A549 (cell line): ENCODE measurements around the gene MGAT4D. TPM values are rescaled to one million over a fixed set of nuclear protein-coding genes. Genes with fewer than 3 reads are reported as not detected.

Source experiments
- ATAC-seq, 2 experiments: fragments of 200-7000 bp in 1 of 2; fragments of >200 bp in 1 of 2; cut with Nextera tagmentation in 1 of 2; cut with Tn5 transposase in 1 of 2; 3 replicates each; pipeline versions ENCODE4 v1.8.0 to v1.9.1; 2018 to 2020; ENCODE audit warnings: mild to moderate bottlenecking in 1 of 2, moderate library complexity in 1 of 2
- CTCF ChIA-PET: fragments of 300-600 bp; sonication (Branson Sonifier 250); formaldehyde crosslinking; extraction: SDS; loops from one replicate; lab custom pipeline; 2021; ENCODE audit warnings: antibody characterized with exemption, inconsistent platforms; lab: Yijun Ruan, JAX
- POLR2A ChIA-PET: fragments of 350-600 bp; formaldehyde crosslinking; extraction: SDS; loops from one replicate; lab custom pipeline; 2021; ENCODE audit warnings: antibody characterized with exemption, inconsistent platforms; lab: Yijun Ruan, JAX
- DNase-seq, 2 experiments: peaks; one replicate each; pipeline versions ENCODE4 v3.0.0 to v3.0.0-alpha.2; 2011 to 2016; ENCODE audit warnings: low read depth in 1 of 2, low spot score in 1 of 2
- FAIRE-seq: peaks from 2 replicates; lab custom pipeline; 2011; peaks lifted over from hg19 to GRCh38; lab: Jason Lieb, UNC
- H3K27ac ChIP-seq, 2 experiments: fragments of >200 bp; sonication (Bioruptor Twin); formaldehyde crosslinking; 3 replicates each; pipeline ENCODE4 v1.5.1; 2016 to 2017
- H3K4me1 ChIP-seq: fragments of >200 bp; sonication (Bioruptor Twin); formaldehyde crosslinking; 3 replicates; pipeline ENCODE4 v1.6.1; 2016
- H3K4me2 ChIP-seq: fragments of >200 bp; sonication (Bioruptor Twin); formaldehyde crosslinking; 3 replicates; pipeline ENCODE4 v1.6.1; 2016
- H3K4me3 ChIP-seq: fragments of >200 bp; sonication (Bioruptor Twin); formaldehyde crosslinking; 3 replicates; pipeline ENCODE4 v1.5.1; 2016
- H3K9me3 ChIP-seq: fragments of >200 bp; sonication (Bioruptor Twin); formaldehyde crosslinking; 3 replicates; pipeline ENCODE4 v1.6.1; 2016
- CBX8 ChIP-seq: fragments of 200-600 bp; sonication (generic); IDR thresholded peaks from 2 replicates; pipeline ENCODE4 v1.6.1; 2016
- CHD2 ChIP-seq: fragments of 150-350 bp; IDR thresholded peaks from 2 replicates; pipeline ENCODE4 v1.6.1; 2014; ENCODE audit warnings: low read length; ENCODE audit not compliant: partially characterized antibody
- EHF ChIP-seq: fragments of 250-450 bp; sonication (Bioruptor Pico); IDR thresholded peaks from 2 replicates; pipeline ENCODE4 v1.5.0; 2020; ENCODE audit warnings: mild to moderate bottlenecking
- EHMT2 ChIP-seq: fragments of 200-600 bp; sonication (generic); IDR thresholded peaks from 2 replicates; pipeline ENCODE4 v1.6.1; 2016; ENCODE audit warnings: antibody characterized with exemption, low read depth, mild to moderate bottlenecking, moderate library complexity
- ESRRA ChIP-seq: fragments of 150-350 bp; IDR thresholded peaks from 2 replicates; pipeline ENCODE4 v1.6.1; 2014; ENCODE audit warnings: mild to moderate bottlenecking, low read length, borderline replicate concordance
- FOSL2 ChIP-seq, 2 experiments: fragments of 450-650 bp in 1 of 2; fragments of >200 bp in 1 of 2; sonication (Bioruptor Twin) in 1 of 2; formaldehyde crosslinking; IDR thresholded peaks; 2 replicates each; pipeline versions ENCODE4 v1.5.0 to v1.6.1; 2016 to 2020; ENCODE audit warnings: mild to moderate bottlenecking in 1 of 2, moderate library complexity in 1 of 2
- HOXB13 ChIP-seq: fragments of 250-450 bp; sonication (Bioruptor Pico); IDR thresholded peaks from 2 replicates; pipeline ENCODE4 v1.5.0; 2020; ENCODE audit warnings: low read depth, mild to moderate bottlenecking, moderate library complexity
- HOXB5 ChIP-seq: fragments of 250-450 bp; sonication (Bioruptor Pico); IDR thresholded peaks from 2 replicates; pipeline ENCODE4 v1.5.0; 2020; ENCODE audit warnings: mild to moderate bottlenecking, moderate library complexity
- JUNB ChIP-seq: fragments of >200 bp; sonication (Bioruptor Twin); formaldehyde crosslinking; IDR thresholded peaks from 2 replicates; pipeline ENCODE4 v1.6.1; 2016
- MAFK ChIP-seq: fragments of 450-650 bp; IDR thresholded peaks from 2 replicates; pipeline ENCODE4 v1.6.1; 2014; ENCODE audit not compliant: partially characterized antibody
- MAZ ChIP-seq: fragments of 150-350 bp; IDR thresholded peaks from 2 replicates; pipeline ENCODE4 v1.6.1; 2014; ENCODE audit warnings: antibody characterized with exemption, low read depth, low read length, borderline replicate concordance
- PHF8 ChIP-seq: fragments of 200-600 bp; sonication (generic); IDR thresholded peaks from 2 replicates; pipeline ENCODE4 v1.6.1; 2016; ENCODE audit warnings: low read depth, mild to moderate bottlenecking, antibody characterized with exemption, moderate library complexity, borderline replicate concordance
- RAD21 ChIP-seq, 2 experiments: fragments of >200 bp in 1 of 2; sonication (Bioruptor Twin) in 1 of 2; formaldehyde crosslinking in 1 of 2; IDR thresholded peaks in 1 of 2; conservative IDR thresholded peaks in 1 of 2; 2 replicates in 1 of 2; 3 replicates in 1 of 2; pipeline ENCODE4 v1.6.1; 2012 to 2018; ENCODE audit warnings: inconsistent platforms in 1 of 2
- RARB ChIP-seq: fragments of 250-450 bp; sonication (Bioruptor Pico); IDR thresholded peaks from 2 replicates; pipeline ENCODE4 v1.8.0; 2021; ENCODE audit warnings: mild to moderate bottlenecking, moderate library complexity
- RFX5 ChIP-seq: fragments of 450-650 bp; IDR thresholded peaks from 2 replicates; pipeline ENCODE4 v1.7.1; 2014; ENCODE audit warnings: antibody characterized with exemption, mild to moderate bottlenecking, moderate library complexity
- SMC3 ChIP-seq: fragments of >200 bp; sonication (Bioruptor Twin); formaldehyde crosslinking; IDR thresholded peaks from 3 replicates; pipeline ENCODE4 v1.6.1; 2018; ENCODE audit warnings: inconsistent platforms
- SREBF2 ChIP-seq: fragments of 450-650 bp; IDR thresholded peaks from 2 replicates; pipeline ENCODE4 v1.6.1; 2014; ENCODE audit warnings: mild to moderate bottlenecking, moderate library complexity
- TP53 ChIP-seq: fragments of 250-450 bp; sonication (Bioruptor Pico); IDR thresholded peaks from 2 replicates; pipeline ENCODE4 v1.5.0; 2021; ENCODE audit warnings: mild to moderate bottlenecking, moderate library complexity
- ZC3H11A ChIP-seq: fragments of 450-650 bp; IDR thresholded peaks from 2 replicates; pipeline ENCODE4 v1.6.1; 2014; ENCODE audit warnings: antibody characterized with exemption, mild to moderate bottlenecking
- WGBS: methylation state at CpG from one replicate; pipeline ENCODE4 v1.1.6; 2017; ENCODE audit errors: missing lambda C conversion rate; 5-methylcytosine and 5-hydroxymethylcytosine counted together
- polyA plus RNA-seq, 4 experiments: library from polyadenylated mRNA; depleted of rRNA in 3 of 4; stranded (reverse); fragments of >200 nt; fragmentation: RNase III in 1 of 4; extraction: RNeasy Plus Mini Kit Qiagen cat#74134 plus additional on column Dnase treatment in 1 of 4; gene quantifications; 2 replicates in 3 of 4; 3 replicates in 1 of 4; pipeline ENCODE4 v1.2.3, GENCODE V29; 2011 to 2017
- TF ChIP-seq, protein P1 (sequence below): fragments of 200-600 bp; sonication (generic); IDR thresholded peaks from 2 replicates; pipeline ENCODE4 v1.6.1; 2016; ENCODE audit warnings: antibody characterized with exemption, mild to moderate bottlenecking, moderate library complexity
- TF ChIP-seq, protein P2 (sequence below): fragments of 250-450 bp; sonication (Bioruptor Pico); IDR thresholded peaks from 2 replicates; pipeline ENCODE4 v1.5.0; 2021; ENCODE audit warnings: mild to moderate bottlenecking, moderate library complexity, borderline replicate concordance
- TF ChIP-seq, protein P3 (sequence below): fragments of 450-650 bp; IDR thresholded peaks from 2 replicates; pipeline ENCODE4 v1.6.1; 2014; ENCODE audit warnings: antibody characterized with exemption
- TF ChIP-seq, protein P4 (sequence below): fragments of >200 bp; sonication (Bioruptor Twin); formaldehyde crosslinking; IDR thresholded peaks from 3 replicates; pipeline ENCODE4 v1.6.1; 2016

Gene MGAT4D
- polyA plus RNA-seq, 2 of the 4 experiments (the other 2 are of a cell fraction) = not detected

DNA sequence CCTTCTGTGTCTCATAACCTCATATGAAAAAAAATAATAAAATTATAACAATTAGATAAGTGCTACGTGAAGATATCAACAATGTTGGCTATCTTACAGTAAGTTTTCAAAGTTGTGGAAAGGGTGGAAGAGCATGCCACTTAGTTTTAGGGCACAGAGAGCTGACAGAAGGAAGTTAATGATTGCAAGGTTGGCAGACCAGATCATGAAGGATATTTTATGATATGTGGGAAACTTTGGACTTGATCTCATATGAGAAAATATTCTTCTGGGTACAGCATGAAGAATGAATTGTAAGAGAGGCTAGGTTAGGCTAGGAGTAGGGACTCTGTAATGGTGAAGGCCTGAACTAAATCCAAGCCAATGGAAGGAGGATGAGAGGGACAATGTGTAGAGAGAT lies 34.5 kb downstream of the MGAT4D start:
- Histone ChIP-seq H3K4me1 (no peaks in the 10 kb centered on the region), H3K9me3 (no peaks in the 10 kb centered on the region), H3K27ac (no peak overlapping the region), H3K4me2 (no peak overlapping the region), H3K4me3 (no peak overlapping the region)
- DNase-seq (no peak), ATAC-seq (no peak), FAIRE-seq (no peak)
- POLR2A ChIA-PET = no interaction called here
- 7% methylated on average over 1 of the region's 1 CpG for WGBS
- no peak for TF ChIP-seq MAFK
- no peak for TF ChIP-seq HOXB5 (CRISPR knock-in tag)
- CTCF ChIA-PET = interaction anchor here (1.4 to 1.7 kb wide), 2 partner anchors 13 to 103 kb away, joined by 3 to 4 read pairs; no protein-coding TSS in a partner anchor

DNA sequence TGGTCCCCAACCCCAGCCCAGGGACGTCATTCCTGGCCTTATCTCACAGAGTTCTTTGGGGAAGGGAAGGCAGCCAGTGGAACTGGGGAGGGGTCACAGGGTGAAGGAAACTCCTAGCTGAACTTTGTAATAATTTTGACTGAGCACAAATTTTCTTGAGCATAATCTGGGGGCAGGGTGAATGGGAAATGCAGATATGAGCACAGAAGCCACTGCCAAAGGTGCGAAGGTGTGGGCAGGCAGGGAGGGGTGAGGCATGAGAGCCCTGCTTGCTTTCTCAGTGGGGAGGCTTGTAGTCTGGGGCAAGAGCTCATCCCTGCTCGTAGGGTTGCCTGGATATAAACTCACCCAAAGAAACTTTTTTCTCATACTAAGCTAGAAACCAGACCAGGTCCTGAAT lies 34.9 kb downstream of the MGAT4D start:
- H3K4me3 ChIP-seq = no peak overlapping the region
- ATAC-seq = no peak
- DNase-seq = no peak
- no peaks in the 10 kb centered on the region for H3K9me3 ChIP-seq
- no peak for FAIRE-seq
- H3K4me2 ChIP-seq = no peak overlapping the region
- ChIA-PET CTCF (interaction anchor here (1.4 kb wide), 1 partner anchor 103 kb away, joined by 4 read pairs; no protein-coding TSS in a partner anchor), POLR2A (no interaction called here)
- WGBS = 57% methylated on average over 3 of the region's 3 CpGs
- TF ChIP-seq CBX8 = no peak
- TF ChIP-seq RFX5 = no peak
- no peak for TF ChIP-seq TP53 (CRISPR knock-in tag)
- no peak for TF ChIP-seq RAD21 (conservative IDR thresholded peaks at IDR 0.05 in 1 of 2, IDR thresholded peaks at IDR 0.05 in 1 of 2)
- no peak for TF ChIP-seq CHD2
- no peak for TF ChIP-seq SREBF2
- no peak for TF ChIP-seq FOSL2 (IDR thresholded peaks at IDR 0.05)
- TF ChIP-seq FOSL2 (CRISPR knock-in tag; IDR thresholded peaks at IDR 0.05) = no peak
- TF ChIP-seq, protein P1, sequence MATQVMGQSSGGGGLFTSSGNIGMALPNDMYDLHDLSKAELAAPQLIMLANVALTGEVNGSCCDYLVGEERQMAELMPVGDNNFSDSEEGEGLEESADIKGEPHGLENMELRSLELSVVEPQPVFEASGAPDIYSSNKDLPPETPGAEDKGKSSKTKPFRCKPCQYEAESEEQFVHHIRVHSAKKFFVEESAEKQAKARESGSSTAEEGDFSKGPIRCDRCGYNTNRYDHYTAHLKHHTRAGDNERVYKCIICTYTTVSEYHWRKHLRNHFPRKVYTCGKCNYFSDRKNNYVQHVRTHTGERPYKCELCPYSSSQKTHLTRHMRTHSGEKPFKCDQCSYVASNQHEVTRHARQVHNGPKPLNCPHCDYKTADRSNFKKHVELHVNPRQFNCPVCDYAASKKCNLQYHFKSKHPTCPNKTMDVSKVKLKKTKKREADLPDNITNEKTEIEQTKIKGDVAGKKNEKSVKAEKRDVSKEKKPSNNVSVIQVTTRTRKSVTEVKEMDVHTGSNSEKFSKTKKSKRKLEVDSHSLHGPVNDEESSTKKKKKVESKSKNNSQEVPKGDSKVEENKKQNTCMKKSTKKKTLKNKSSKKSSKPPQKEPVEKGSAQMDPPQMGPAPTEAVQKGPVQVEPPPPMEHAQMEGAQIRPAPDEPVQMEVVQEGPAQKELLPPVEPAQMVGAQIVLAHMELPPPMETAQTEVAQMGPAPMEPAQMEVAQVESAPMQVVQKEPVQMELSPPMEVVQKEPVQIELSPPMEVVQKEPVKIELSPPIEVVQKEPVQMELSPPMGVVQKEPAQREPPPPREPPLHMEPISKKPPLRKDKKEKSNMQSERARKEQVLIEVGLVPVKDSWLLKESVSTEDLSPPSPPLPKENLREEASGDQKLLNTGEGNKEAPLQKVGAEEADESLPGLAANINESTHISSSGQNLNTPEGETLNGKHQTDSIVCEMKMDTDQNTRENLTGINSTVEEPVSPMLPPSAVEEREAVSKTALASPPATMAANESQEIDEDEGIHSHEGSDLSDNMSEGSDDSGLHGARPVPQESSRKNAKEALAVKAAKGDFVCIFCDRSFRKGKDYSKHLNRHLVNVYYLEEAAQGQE = no peak
- TF ChIP-seq, protein P2, sequence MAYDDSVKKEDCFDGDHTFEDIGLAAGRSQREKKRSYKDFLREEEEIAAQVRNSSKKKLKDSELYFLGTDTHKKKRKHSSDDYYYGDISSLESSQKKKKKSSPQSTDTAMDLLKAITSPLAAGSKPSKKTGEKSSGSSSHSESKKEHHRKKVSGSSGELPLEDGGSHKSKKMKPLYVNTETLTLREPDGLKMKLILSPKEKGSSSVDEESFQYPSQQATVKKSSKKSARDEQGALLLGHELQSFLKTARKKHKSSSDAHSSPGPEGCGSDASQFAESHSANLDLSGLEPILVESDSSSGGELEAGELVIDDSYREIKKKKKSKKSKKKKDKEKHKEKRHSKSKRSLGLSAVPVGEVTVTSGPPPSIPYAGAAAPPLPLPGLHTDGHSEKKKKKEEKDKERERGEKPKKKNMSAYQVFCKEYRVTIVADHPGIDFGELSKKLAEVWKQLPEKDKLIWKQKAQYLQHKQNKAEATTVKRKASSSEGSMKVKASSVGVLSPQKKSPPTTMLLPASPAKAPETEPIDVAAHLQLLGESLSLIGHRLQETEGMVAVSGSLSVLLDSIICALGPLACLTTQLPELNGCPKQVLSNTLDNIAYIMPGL (CRISPR knock-in tag) = no peak
- TF ChIP-seq MAZ = no peak
- TF ChIP-seq PHF8 = no peak
- TF ChIP-seq SMC3 = no peak
- TF ChIP-seq, protein P3, sequence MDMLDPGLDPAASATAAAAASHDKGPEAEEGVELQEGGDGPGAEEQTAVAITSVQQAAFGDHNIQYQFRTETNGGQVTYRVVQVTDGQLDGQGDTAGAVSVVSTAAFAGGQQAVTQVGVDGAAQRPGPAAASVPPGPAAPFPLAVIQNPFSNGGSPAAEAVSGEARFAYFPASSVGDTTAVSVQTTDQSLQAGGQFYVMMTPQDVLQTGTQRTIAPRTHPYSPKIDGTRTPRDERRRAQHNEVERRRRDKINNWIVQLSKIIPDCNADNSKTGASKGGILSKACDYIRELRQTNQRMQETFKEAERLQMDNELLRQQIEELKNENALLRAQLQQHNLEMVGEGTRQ = no peak
- no peak for TF ChIP-seq ZC3H11A
- TF ChIP-seq RARB = no peak
- no peaks in the 10 kb centered on the region for H3K4me1 ChIP-seq
- no peak overlapping the region for H3K27ac ChIP-seq

DNA sequence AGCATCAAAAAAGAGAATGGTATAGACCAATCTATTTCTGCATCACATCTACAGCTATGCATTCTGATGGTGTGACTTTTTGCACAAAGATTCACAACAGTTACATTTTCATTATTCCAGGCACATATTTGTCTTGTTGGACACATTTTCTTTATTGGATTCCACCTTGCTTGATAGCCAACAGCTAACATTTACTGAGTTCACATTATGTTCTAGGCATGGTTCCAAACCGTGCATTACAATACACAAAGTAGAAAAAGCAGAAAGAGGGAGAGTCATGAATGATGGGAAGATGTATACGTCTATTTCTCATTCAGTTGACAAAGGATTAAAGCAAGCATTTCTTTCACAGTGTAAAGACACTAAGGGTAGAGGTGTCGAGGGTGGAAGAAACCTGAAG lies 47.7 kb downstream of the MGAT4D start:
- Histone ChIP-seq H3K27ac (no peak overlapping the region), H3K4me2 (no peak overlapping the region), H3K9me3 (no peaks in the 10 kb centered on the region), H3K4me1 (peaks cover 10% of the 10 kb centered on the region; the same call in 2 of the 3 replicates), H3K4me3 (no peak overlapping the region)
- FAIRE-seq (no peak), DNase-seq (no peak), ATAC-seq (no peak)
- TF ChIP-seq, protein P4, sequence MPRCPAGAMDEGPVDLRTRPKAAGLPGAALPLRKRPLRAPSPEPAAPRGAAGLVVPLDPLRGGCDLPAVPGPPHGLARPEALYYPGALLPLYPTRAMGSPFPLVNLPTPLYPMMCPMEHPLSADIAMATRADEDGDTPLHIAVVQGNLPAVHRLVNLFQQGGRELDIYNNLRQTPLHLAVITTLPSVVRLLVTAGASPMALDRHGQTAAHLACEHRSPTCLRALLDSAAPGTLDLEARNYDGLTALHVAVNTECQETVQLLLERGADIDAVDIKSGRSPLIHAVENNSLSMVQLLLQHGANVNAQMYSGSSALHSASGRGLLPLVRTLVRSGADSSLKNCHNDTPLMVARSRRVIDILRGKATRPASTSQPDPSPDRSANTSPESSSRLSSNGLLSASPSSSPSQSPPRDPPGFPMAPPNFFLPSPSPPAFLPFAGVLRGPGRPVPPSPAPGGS = no peak
- no peak for TF ChIP-seq HOXB13 (CRISPR knock-in tag)
- no peak for TF ChIP-seq EHF (CRISPR knock-in tag)
- TF ChIP-seq PHF8 = no peak
- TF ChIP-seq RAD21 (conservative IDR thresholded peaks at IDR 0.05 in 1 of 2, IDR thresholded peaks at IDR 0.05 in 1 of 2) = no peak
- no peak for TF ChIP-seq RARB
- TF ChIP-seq RFX5 = no peak
- no peak for TF ChIP-seq ESRRA
- no peak for TF ChIP-seq EHMT2
- TF ChIP-seq MAZ = no peak
- no peak for TF ChIP-seq JUNB
- ChIA-PET CTCF (interaction anchor here (1.2 kb wide), 1 partner anchor 55 kb away, joined by 3 read pairs; no protein-coding TSS in a partner anchor), POLR2A (interaction anchor here (0.5 kb wide), 1 partner anchor 805 kb away, joined by 3 read pairs; no protein-coding TSS in a partner anchor)
- 9% methylated on average over 3 of the region's 3 CpGs for WGBS
